HepG2 (cell line): ENCODE data around the gene COMP. TPM values are rescaled to one million over a fixed set of nuclear protein-coding genes. Genes with fewer than 3 reads are reported as not detected.
"Not testable (repeated sequence)": the region's sequence is repeated elsewhere in the genome, so short reads cannot be mapped to it uniquely, and the experiment has no call there.

Experiments
- ATAC-seq: fragments of 200-7000 bp; cut with Tn5 transposase; 3 replicates; pipeline ENCODE4 v1.9.1; 2020; ENCODE audit warnings: mild to moderate bottlenecking, moderate library complexity
- BruUV-seq: library from RNA; stranded (reverse); fragments of 400-500 nt; replicated peaks from 2 replicates; lab custom pipeline; 2021; lab: Mats Ljungman, UMichigan
- CTCF ChIA-PET: fragments of 300-600 bp; formaldehyde crosslinking; extraction: SDS; loops from one replicate; lab custom pipeline; 2021; ENCODE audit warnings: low total read pairs, inconsistent platforms, low intra/inter-chr PET ratio; lab: Yijun Ruan, JAX
- POLR2A ChIA-PET: fragments of 350-600 bp; sonication (Branson Sonifier 250); formaldehyde crosslinking; loops from one replicate; lab custom pipeline; 2020; ENCODE audit warnings: antibody characterized with exemption, inconsistent platforms; lab: Yijun Ruan, JAX
- DNase-seq: peaks from one replicate; pipeline ENCODE4 v3.0.0-alpha.2; 2015; ENCODE audit warnings: low spot score
- FAIRE-seq: peaks from 3 replicates; lab custom pipeline; 2011; peaks lifted over from hg19 to GRCh38; lab: Jason Lieb, UNC
- H2AFZ ChIP-seq: one replicate; pipeline ENCODE4 v1.6.1; 2011; ENCODE audit warnings: low read length, inconsistent platforms
- H3K27ac ChIP-seq: fragments of 300-600 bp; 3 replicates; pipeline ENCODE4 v1.8.0; 2011; ENCODE audit warnings: mixed run types, mild to moderate bottlenecking, mixed read lengths, low read length, inconsistent platforms; ENCODE audit not compliant: insufficient read depth; ENCODE audit errors: extremely low read length
- H3K27me3 ChIP-seq, 2 experiments: fragments of 200-600 bp in 1 of 2; 2 replicates in 1 of 2; 3 replicates in 1 of 2; pipeline versions ENCODE4 v1.6.0 to v1.8.0; 2011; ENCODE audit warnings: low read length in 2 of 2, mild to moderate bottlenecking in 2 of 2, moderate library complexity in 2 of 2, inconsistent platforms in 1 of 2; ENCODE audit not compliant: insufficient read depth in 2 of 2, control insufficient read depth in 1 of 2
- H3K36me3 ChIP-seq, 2 experiments: fragments of 200-600 bp in 1 of 2; replicated peaks in 1 of 2; 2 replicates in 1 of 2; 3 replicates in 1 of 2; pipeline versions ENCODE4 v1.5.1 to v1.8.0; 2011; ENCODE audit warnings: low read length in 2 of 2, inconsistent platforms in 1 of 2; ENCODE audit not compliant: insufficient read depth in 2 of 2, control insufficient read depth in 1 of 2
- H3K4me1 ChIP-seq: 2 replicates; pipeline ENCODE4 v1.5.1; 2012; ENCODE audit warnings: low read length, inconsistent platforms; ENCODE audit not compliant: insufficient read depth
- H3K4me2 ChIP-seq: 2 replicates; pipeline ENCODE4 v1.6.0; 2011; ENCODE audit warnings: low read depth, low read length, inconsistent platforms
- H3K4me3 ChIP-seq, 3 experiments: fragments of 200-600 bp in 1 of 3; sonication (generic), shearing (Covaris generic) in 1 of 3; replicated peaks in 1 of 3; 2 replicates each; pipeline ENCODE4 v1.5.1; 2011 to 2016; ENCODE audit warnings: low read length in 3 of 3, inconsistent platforms in 2 of 3, low read depth in 2 of 3, mild to moderate bottlenecking in 2 of 3, control low read depth in 1 of 3, mixed read lengths in 1 of 3; ENCODE audit not compliant: insufficient read depth in 1 of 3
- H3K79me2 ChIP-seq: one replicate; pipeline ENCODE4 v1.6.1; 2011; ENCODE audit warnings: low read length, inconsistent platforms; ENCODE audit not compliant: insufficient read depth
- H3K9ac ChIP-seq: 2 replicates; pipeline ENCODE4 v1.6.0; 2011; ENCODE audit warnings: mild to moderate bottlenecking, low read depth, low read length, inconsistent platforms; ENCODE audit not compliant: insufficient read depth
- H3K9me3 ChIP-seq: 2 replicates; pipeline ENCODE4 v1.5.1; 2012; ENCODE audit warnings: mild to moderate bottlenecking, low read length
- H4K20me1 ChIP-seq: 2 replicates; pipeline ENCODE4 v1.6.0; 2011; ENCODE audit warnings: inconsistent platforms, mild to moderate bottlenecking, low read length, moderate library complexity; ENCODE audit not compliant: insufficient read depth
- CBFB ChIP-seq: sonication (generic); formaldehyde crosslinking; IDR thresholded peaks from 2 replicates; pipeline ENCODE4 v1.4.0; 2020; ENCODE audit warnings: missing genetic modification reagents
- CCDC6 ChIP-seq: sonication (generic); formaldehyde crosslinking; IDR thresholded peaks from 2 replicates; pipeline ENCODE4 v1.8.1; 2022; ENCODE audit warnings: mild to moderate bottlenecking, missing genetic modification reagents, moderate library complexity
- KDM6A ChIP-seq: IDR thresholded peaks from 2 replicates; pipeline ENCODE4 v1.6.1; 2016; ENCODE audit warnings: low read depth
- NKX3-1 ChIP-seq: sonication (generic); formaldehyde crosslinking; IDR thresholded peaks from 2 replicates; pipeline ENCODE4 v1.5.0; 2020; ENCODE audit warnings: missing genetic modification reagents
- POLR2AphosphoS2 ChIP-seq: IDR thresholded peaks from 2 replicates; pipeline ENCODE4 v1.6.1; 2011; ENCODE audit warnings: low read depth, low read length, improper control_type of control experiment
- TEAD3 ChIP-seq: optimal IDR thresholded peaks from 2 replicates; pipeline ENCODE3; 2016; ENCODE audit warnings: borderline replicate concordance
- TERF1 ChIP-seq: sonication (generic); formaldehyde crosslinking; IDR thresholded peaks from 2 replicates; pipeline ENCODE4 v1.8.0; 2022; ENCODE audit warnings: mild to moderate bottlenecking, missing genetic modification reagents, moderate library complexity
- ZFP90 ChIP-seq: sonication (generic); formaldehyde crosslinking; IDR thresholded peaks from 2 replicates; pipeline ENCODE4 v1.8.0; 2022; ENCODE audit warnings: missing genetic modification reagents, mild to moderate bottlenecking, inconsistent platforms, borderline replicate concordance
- ZNF460 ChIP-seq: sonication (generic); formaldehyde crosslinking; IDR thresholded peaks from 2 replicates; pipeline ENCODE4 v1.5.1; 2020; ENCODE audit warnings: missing genetic modification reagents, mild to moderate bottlenecking, borderline replicate concordance
- ZNF678 ChIP-seq: sonication (generic); formaldehyde crosslinking; IDR thresholded peaks from 2 replicates; pipeline ENCODE4 v1.4.0; 2020; ENCODE audit warnings: mild to moderate bottlenecking, missing genetic modification reagents
- WGBS: methylation state at CpG from one replicate; pipeline ENCODE4 v1.1.6; 2017; ENCODE audit warnings: low lambda C conversion rate; 5-methylcytosine and 5-hydroxymethylcytosine counted together
- in situ Hi-C: cut with HindIII; loops from 2 replicates; pipeline ENCODE4 v1.10.0; 2017; ENCODE audit warnings: low pct_unique_long_range_greater_than_20kb; ENCODE audit not compliant: extremely low pct_ligation_motif_present
- intact Hi-C: fragments of 100-400 bp; cut with micrococcal nuclease; formaldehyde crosslinking; loops from one replicate; pipeline ENCODE4 v1.10.0; 2022; ENCODE audit not compliant: unreplicated experiment
- polyA plus RNA-seq, 8 experiments: library from polyadenylated mRNA; depleted of rRNA in 3 of 8; stranded (reverse) in 7 of 8; unstranded in 1 of 8; fragments of >200 nt; fragmentation: Illumina TruSeq in 4 of 8; extraction: Trizol in 4 of 8; gene quantifications; 2 replicates each; pipeline versions ENCODE4 v1.2.1 to v1.2.3, GENCODE V29; 2011 to 2016; ENCODE audit warnings: low read depth in 4 of 8, missing spikeins in 1 of 8, mixed read lengths in 1 of 8; ENCODE audit not compliant: insufficient read depth in 1 of 8
- total RNA-seq, 5 experiments: library from RNA; depleted of rRNA; stranded (reverse); fragments of >200 nt; fragmentation: Illumina TruSeq; extraction: Trizol; gene quantifications; 2 replicates each; pipeline ENCODE4 v1.2.3, GENCODE V29; 2016; ENCODE audit warnings: low read depth in 1 of 5
- TF ChIP-seq, protein P1 (sequence below): sonication (generic); formaldehyde crosslinking; IDR thresholded peaks from 2 replicates; pipeline ENCODE4 v1.5.0; 2020; ENCODE audit warnings: mild to moderate bottlenecking, missing genetic modification reagents

Gene COMP
- total and polyA plus RNA-seq, 2 of the 13 experiments (the other 11 are each of a cell fraction or from before 2014, with no cell fraction given): 0.04 to 0.13 TPM

DNA sequence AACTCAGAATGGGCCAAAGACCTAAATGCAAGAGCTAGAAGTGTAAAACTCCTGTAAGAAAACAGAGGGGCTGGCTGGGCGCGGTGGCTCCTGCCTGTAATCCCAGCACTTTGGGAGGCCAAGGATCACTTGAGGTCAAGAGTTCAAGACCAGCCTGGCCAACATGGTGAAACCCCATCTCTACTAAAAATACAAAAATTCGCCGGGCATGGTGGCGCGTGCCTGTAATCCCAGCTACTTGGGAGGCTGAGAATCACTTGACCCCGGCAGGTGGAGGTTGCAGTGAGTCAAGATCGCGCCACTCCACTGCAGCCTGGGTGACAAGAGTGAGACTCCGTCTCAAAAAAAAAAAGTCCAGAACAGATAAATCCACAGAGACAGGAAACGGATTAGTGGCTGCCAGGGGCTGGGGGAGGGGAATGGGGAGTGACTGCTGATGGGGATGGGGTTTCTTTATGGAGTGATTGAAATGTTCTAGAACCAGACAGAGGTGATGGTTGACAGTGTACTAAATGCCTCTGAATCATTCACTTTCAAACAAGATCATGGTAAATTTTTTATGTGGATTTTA, 57.3 kb downstream of the COMP start:
- POLR2A ChIA-PET, BruUV-seq, H2AFZ ChIP-seq, H3K4me3 ChIP-seq, H4K20me1 ChIP-seq: not testable (repeated sequence)
- WGBS: 90% methylated on average over 11 of the region's 11 CpGs
- intact Hi-C loops: loop anchor here (10.0 kb wide), 1 partner anchor 49 kb away; the partner anchor contains the start of gene CRTC1
- TF ChIP-seq ZNF460 (CRISPR knock-in tag): peak; percentile 44; the same call in 1 of the 2 replicates
- TF ChIP-seq, all 625 proteins: peak for 1; not testable (repeated sequence) for 624
- H3K79me2 ChIP-seq, H3K27me3 ChIP-seq, H3K9ac ChIP-seq, FAIRE-seq, H3K4me2 ChIP-seq, H3K9me3 ChIP-seq, ATAC-seq, H3K27ac ChIP-seq, DNase-seq, in situ Hi-C loops, H3K36me3 ChIP-seq, CTCF ChIA-PET: not testable (repeated sequence)
- H3K4me1 ChIP-seq: peaks cover 73% of the 10 kb centered on the region

DNA sequence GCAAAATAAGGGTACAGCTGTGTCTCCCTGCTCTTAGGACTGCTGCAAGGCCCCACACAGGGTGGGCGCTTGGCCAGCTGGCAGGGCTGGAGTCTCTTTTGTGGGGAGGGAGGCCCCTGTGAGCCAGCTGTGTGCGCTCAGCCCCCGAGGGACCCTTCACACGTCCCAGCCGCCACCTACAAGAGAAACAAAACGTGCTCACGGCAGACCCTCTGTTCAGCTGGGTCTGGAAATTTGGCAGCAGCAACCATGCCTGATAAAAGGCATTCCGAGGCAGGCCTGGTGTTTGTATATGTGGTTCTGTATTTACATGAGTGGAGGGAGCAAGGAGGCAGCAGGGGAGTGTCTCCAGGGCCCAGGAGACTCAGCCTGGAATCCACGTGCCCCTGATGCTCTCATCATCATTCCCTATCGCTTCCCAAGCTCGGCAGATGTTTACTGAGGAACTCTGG, 57.9 kb downstream of the COMP start:
- FAIRE-seq: no peak
- peaks cover 67% of the 10 kb centered on the region for H3K4me1 ChIP-seq
- no TSS peak for BruUV-seq
- peak; percentile 18 for DNase-seq
- H3K36me3 ChIP-seq: no peaks in the 10 kb centered on the region; a peak in 1 of 5 replicates
- H3K79me2 ChIP-seq: peaks cover 4% of the 10 kb centered on the region
- intact Hi-C loops (loop anchor here (10.0 kb wide), 1 partner anchor 48 kb away; the partner anchor contains the start of gene CRTC1), in situ Hi-C loops (no loop called here)
- ChIA-PET CTCF (no interaction called here), POLR2A (no interaction called here)
- no peaks in the 10 kb centered on the region for H3K9me3 ChIP-seq
- no peak overlapping the region for H2AFZ ChIP-seq
- no peak overlapping the region for H3K4me2 ChIP-seq
- ATAC-seq: no peak
- peak overlapping the region; percentile 13 for H3K27ac ChIP-seq
- no peak overlapping the region for H3K9ac ChIP-seq
- H3K27me3 ChIP-seq: no peaks in the 10 kb centered on the region
- H4K20me1 ChIP-seq: no peaks in the 10 kb centered on the region
- H3K4me3 ChIP-seq: no peak overlapping the region
- 62% methylated on average over 3 of the region's 11 CpGs for WGBS
- TF ChIP-seq NKX3-1 (CRISPR knock-in tag) (no peak), CBFB (CRISPR knock-in tag) (no peak), KDM6A (CRISPR knock-in tag) (no peak), POLR2AphosphoS2 (no peak), CCDC6 (no peak), TERF1 (CRISPR knock-in tag) (no peak), TEAD3 (CRISPR knock-in tag) (peak; percentile 18), ZNF678 (CRISPR knock-in tag) (no peak), ZFP90 (CRISPR knock-in tag) (no peak)
- TF ChIP-seq, protein P1, sequence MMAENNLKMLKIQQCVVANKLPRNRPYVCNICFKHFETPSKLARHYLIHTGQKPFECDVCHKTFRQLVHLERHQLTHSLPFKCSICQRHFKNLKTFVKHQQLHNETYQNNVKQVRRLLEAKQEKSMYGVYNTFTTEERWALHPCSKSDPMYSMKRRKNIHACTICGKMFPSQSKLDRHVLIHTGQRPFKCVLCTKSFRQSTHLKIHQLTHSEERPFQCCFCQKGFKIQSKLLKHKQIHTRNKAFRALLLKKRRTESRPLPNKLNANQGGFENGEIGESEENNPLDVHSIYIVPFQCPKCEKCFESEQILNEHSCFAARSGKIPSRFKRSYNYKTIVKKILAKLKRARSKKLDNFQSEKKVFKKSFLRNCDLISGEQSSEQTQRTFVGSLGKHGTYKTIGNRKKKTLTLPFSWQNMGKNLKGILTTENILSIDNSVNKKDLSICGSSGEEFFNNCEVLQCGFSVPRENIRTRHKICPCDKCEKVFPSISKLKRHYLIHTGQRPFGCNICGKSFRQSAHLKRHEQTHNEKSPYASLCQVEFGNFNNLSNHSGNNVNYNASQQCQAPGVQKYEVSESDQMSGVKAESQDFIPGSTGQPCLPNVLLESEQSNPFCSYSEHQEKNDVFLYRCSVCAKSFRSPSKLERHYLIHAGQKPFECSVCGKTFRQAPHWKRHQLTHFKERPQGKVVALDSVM (CRISPR knock-in tag): 0 out of 2 replicates have a peak, but pooled peaks have one; percentile 0
